ENCODE data around the gene ZCCHC2. TPM values are rescaled to one million over a fixed set of nuclear protein-coding genes. Genes with fewer than 3 reads are reported as not detected.

The ZCCHC2 gene
- total RNA-seq, 1 experiment from 2014 or later = 43.5 TPM

- H3K36me3 Mint-ChIP-seq (ENCODE audit: insufficient read depth, unreplicated experiment) = peaks cover 32% of the 10 kb centered on the region
- H3K27me3 Mint-ChIP-seq (ENCODE audit: unreplicated experiment) = no peaks in the 10 kb centered on the region
- H3K27ac Mint-ChIP-seq (ENCODE audit: unreplicated experiment) = no peak overlapping the region
- peaks cover 8% of the 10 kb centered on the region for H3K4me1 Mint-ChIP-seq (ENCODE audit: low read depth, unreplicated experiment)
- CTCF ChIA-PET = no interaction called here
- no peak for DNase-seq
- no peak for TF ChIP-seq CTCF (IDR thresholded peaks at IDR 0.05; ENCODE audit: unreplicated experiment)
- BruUV-seq (replicated peaks) = no TSS peak
- no peaks in the 10 kb centered on the region for H3K9me3 Mint-ChIP-seq (ENCODE audit: low read depth, unreplicated experiment)
- intact Hi-C loops (cut with micrococcal nuclease; ENCODE audit: unreplicated experiment) = no loop called here
- no peak overlapping the region for H3K4me3 Mint-ChIP-seq (ENCODE audit: low read depth, unreplicated experiment)
These were observed 48.8 kb downstream of the ZCCHC2 start for GRCh38 chr18:62571648-62572047.

- no peak overlapping the region for H3K4me3 Mint-ChIP-seq (ENCODE audit: low read depth, unreplicated experiment)
- H3K9me3 Mint-ChIP-seq (ENCODE audit: low read depth, unreplicated experiment) = no peaks in the 10 kb centered on the region
- peaks cover 8% of the 10 kb centered on the region for H3K4me1 Mint-ChIP-seq (ENCODE audit: low read depth, unreplicated experiment)
- no peak for DNase-seq
- CTCF ChIA-PET = no interaction called here
- H3K27ac Mint-ChIP-seq (ENCODE audit: unreplicated experiment) = no peak overlapping the region
- no TSS peak for BruUV-seq (replicated peaks)
- intact Hi-C loops (cut with micrococcal nuclease; ENCODE audit: unreplicated experiment) = no loop called here
- H3K36me3 Mint-ChIP-seq (ENCODE audit: insufficient read depth, unreplicated experiment) = peaks cover 31% of the 10 kb centered on the region
- no peak for TF ChIP-seq CTCF (IDR thresholded peaks at IDR 0.05; ENCODE audit: unreplicated experiment)
- no peaks in the 10 kb centered on the region for H3K27me3 Mint-ChIP-seq (ENCODE audit: unreplicated experiment)
These were observed 49.6 kb downstream of the ZCCHC2 start for GRCh38 chr18:62572456-62572855.

- no peak for TF ChIP-seq CTCF (IDR thresholded peaks at IDR 0.05; ENCODE audit: unreplicated experiment)
- H3K36me3 Mint-ChIP-seq (ENCODE audit: insufficient read depth, unreplicated experiment) = peaks cover 26% of the 10 kb centered on the region
- CTCF ChIA-PET = no interaction called here
These were observed 52.0 kb downstream of the ZCCHC2 start for GRCh38 chr18:62574776-62575175.

GRCh38 chr18:62576271-62576670 is 53.4 kb downstream of the ZCCHC2 start:
- CTCF ChIA-PET = interaction anchor here (0.6 kb wide), 1 partner anchor 9 kb away, joined by 3 read pairs; no protein-coding TSS in a partner anchor
- no peak for DNase-seq
- Mint-ChIP-seq H3K36me3 (ENCODE audit: insufficient read depth, unreplicated experiment) (peaks cover 26% of the 10 kb centered on the region), H3K27ac (ENCODE audit: unreplicated experiment) (no peak overlapping the region), H3K4me1 (ENCODE audit: low read depth, unreplicated experiment) (no peaks in the 10 kb centered on the region), H3K9me3 (ENCODE audit: low read depth, unreplicated experiment) (no peaks in the 10 kb centered on the region), H3K4me3 (ENCODE audit: low read depth, unreplicated experiment) (no peak overlapping the region), H3K27me3 (ENCODE audit: unreplicated experiment) (no peaks in the 10 kb centered on the region)
- intact Hi-C loops (cut with micrococcal nuclease; ENCODE audit: unreplicated experiment) = no loop called here
- BruUV-seq (replicated peaks) = no TSS peak
- no peak for TF ChIP-seq CTCF (IDR thresholded peaks at IDR 0.05; ENCODE audit: unreplicated experiment)

More at GRCh38 chr18:62574776-62575175, 52.0 kb downstream of the ZCCHC2 start:
- H3K27me3 Mint-ChIP-seq (ENCODE audit: unreplicated experiment) = no peaks in the 10 kb centered on the region
- H3K27ac Mint-ChIP-seq (ENCODE audit: unreplicated experiment) = no peak overlapping the region
- no peak for DNase-seq
- no peaks in the 10 kb centered on the region for H3K4me1 Mint-ChIP-seq (ENCODE audit: low read depth, unreplicated experiment)
- no peaks in the 10 kb centered on the region for H3K9me3 Mint-ChIP-seq (ENCODE audit: low read depth, unreplicated experiment)
- no TSS peak for BruUV-seq (replicated peaks)
- no peak overlapping the region for H3K4me3 Mint-ChIP-seq (ENCODE audit: low read depth, unreplicated experiment)
- intact Hi-C loops (cut with micrococcal nuclease; ENCODE audit: unreplicated experiment) = no loop called here
